GM18870 (cell line): ENCODE measurements around the gene PLEKHG3.
"Not testable (repeated sequence)": the region's sequence is repeated elsewhere in the genome, so short reads cannot be mapped to it uniquely, and the experiment has no call there.

ENCODE experiments used
- ATAC-seq: cut with Tn5 transposase; IDR thresholded peaks from one replicate; pipeline ENCODE4 v1.9.1; 2021; ENCODE audit warnings: moderate library complexity; ENCODE audit not compliant: unreplicated experiment

Gene PLEKHG3

GRCh38 chr14:64704143-64704742, at the start of gene PLEKHG3:
PLEKHG3 (plus strand) TSS chr14:64704424; CDS start chr14:64727632, 23,208 bp downstream.
- no peak for ATAC-seq

GRCh38 chr14:64654901-64655300, 49.3 kb upstream of the PLEKHG3 start:
- ATAC-seq = no peak

GRCh38 chr14:64656986-64657385, 47.2 kb upstream of the PLEKHG3 start:
- no peak for ATAC-seq

- no peak for ATAC-seq
These were observed 46.0 kb upstream of the PLEKHG3 start for GRCh38 chr14:64658201-64658600.

GRCh38 chr14:64658700-64659264, 45.4 kb upstream of the PLEKHG3 start:
- ATAC-seq = not testable (repeated sequence)

- ATAC-seq = no peak
These were observed 44.9 kb upstream of the PLEKHG3 start for GRCh38 chr14:64659366-64659765.

GRCh38 chr14:64663174-64663573, 41.0 kb upstream of the PLEKHG3 start:
- no peak for ATAC-seq

- no peak for ATAC-seq
These were observed 32.6 kb upstream of the PLEKHG3 start for GRCh38 chr14:64671591-64671990.

GRCh38 chr14:64673316-64673715, 30.9 kb upstream of the PLEKHG3 start:
- no peak for ATAC-seq

- no peak for ATAC-seq
These were observed 30.5 kb upstream of the PLEKHG3 start for GRCh38 chr14:64673748-64674147.

GRCh38 chr14:64674829-64675228, 29.4 kb upstream of the PLEKHG3 start:
- ATAC-seq = no peak

GRCh38 chr14:64675312-64675711, 28.9 kb upstream of the PLEKHG3 start:
- no peak for ATAC-seq

GRCh38 chr14:64676410-64677008, 27.7 kb upstream of the PLEKHG3 start:
- ATAC-seq = no peak

GRCh38 chr14:64680013-64680713, 24.1 kb upstream of the PLEKHG3 start:
- no peak for ATAC-seq

- no peak for ATAC-seq
These were observed 23.5 kb upstream of the PLEKHG3 start for GRCh38 chr14:64680714-64681065.

- no peak for ATAC-seq
These were observed 22.2 kb upstream of the PLEKHG3 start for GRCh38 chr14:64681796-64682710.

GRCh38 chr14:64682843-64683242, 21.4 kb upstream of the PLEKHG3 start:
- ATAC-seq = no peak

- no peak for ATAC-seq
These were observed 21.0 kb upstream of the PLEKHG3 start for GRCh38 chr14:64683264-64683663.

GRCh38 chr14:64684091-64684490, 20.1 kb upstream of the PLEKHG3 start:
- no peak for ATAC-seq

GRCh38 chr14:64685371-64686281, 18.6 kb upstream of the PLEKHG3 start:
- no peak for ATAC-seq
